Glutamatergic neuron (in vitro differentiated cells): Measurements from ENCODE around the gene SERPINE3. TPM values are rescaled to one million over a fixed set of nuclear protein-coding genes. Genes with fewer than 3 reads are reported as not detected.

ENCODE experiments used
- DNase-seq: peaks from one replicate; pipeline ENCODE4 v3.0.0; 2022
- H3K27ac Mint-ChIP-seq: one replicate; pipeline ENCODE4 v1.8.0; 2020; ENCODE audit warnings: mild to moderate bottlenecking, mixed read lengths, inconsistent platforms; ENCODE audit not compliant: unreplicated experiment
- H3K27me3 Mint-ChIP-seq: one replicate; pipeline ENCODE4 v1.8.0; 2020; ENCODE audit warnings: mild to moderate bottlenecking, moderate library complexity, mixed read lengths, inconsistent platforms; ENCODE audit not compliant: unreplicated experiment
- H3K36me3 Mint-ChIP-seq: one replicate; pipeline ENCODE4 v1.8.0; 2020; ENCODE audit warnings: mild to moderate bottlenecking, mixed read lengths, inconsistent platforms; ENCODE audit not compliant: unreplicated experiment
- H3K4me1 Mint-ChIP-seq: one replicate; pipeline ENCODE4 v1.8.0; 2020; ENCODE audit warnings: mild to moderate bottlenecking, low read depth, mixed read lengths, inconsistent platforms; ENCODE audit not compliant: unreplicated experiment
- H3K4me3 Mint-ChIP-seq: one replicate; pipeline ENCODE4 v1.8.0; 2020; ENCODE audit warnings: mild to moderate bottlenecking, mixed read lengths, inconsistent platforms; ENCODE audit not compliant: unreplicated experiment
- H3K9me3 Mint-ChIP-seq: one replicate; pipeline ENCODE4 v1.8.0; 2020; ENCODE audit warnings: mild to moderate bottlenecking, moderate library complexity, mixed read lengths, inconsistent platforms; ENCODE audit not compliant: unreplicated experiment
- total RNA-seq: library from RNA; stranded (reverse); fragmentation: NEBNext Ultra II Directional; extraction: Animal tissue kit (Norgen Biotek cat#: 25700); gene quantifications from one replicate; pipeline ENCODE4 v1.2.1, GENCODE V29; 2021; ENCODE audit not compliant: unreplicated experiment
- TF ChIP-seq, protein P1 (sequence below): fragments of 200-600 bp; sonication (generic); IDR thresholded peaks from one replicate; pipeline ENCODE4 v1.5.0; 2021; ENCODE audit not compliant: partially characterized antibody, unreplicated experiment

The SERPINE3 gene
- total RNA-seq, 1 donor from 2014 or later, result not detected

GRCh38 chr13:51346397-51346796 is 6.9 kb downstream of the SERPINE3 start:
- peaks cover 1% of the 10 kb centered on the region for H3K9me3 Mint-ChIP-seq
- no peaks in the 10 kb centered on the region for H3K36me3 Mint-ChIP-seq
- H3K27me3 Mint-ChIP-seq, result no peaks in the 10 kb centered on the region
- TF ChIP-seq, protein P1, sequence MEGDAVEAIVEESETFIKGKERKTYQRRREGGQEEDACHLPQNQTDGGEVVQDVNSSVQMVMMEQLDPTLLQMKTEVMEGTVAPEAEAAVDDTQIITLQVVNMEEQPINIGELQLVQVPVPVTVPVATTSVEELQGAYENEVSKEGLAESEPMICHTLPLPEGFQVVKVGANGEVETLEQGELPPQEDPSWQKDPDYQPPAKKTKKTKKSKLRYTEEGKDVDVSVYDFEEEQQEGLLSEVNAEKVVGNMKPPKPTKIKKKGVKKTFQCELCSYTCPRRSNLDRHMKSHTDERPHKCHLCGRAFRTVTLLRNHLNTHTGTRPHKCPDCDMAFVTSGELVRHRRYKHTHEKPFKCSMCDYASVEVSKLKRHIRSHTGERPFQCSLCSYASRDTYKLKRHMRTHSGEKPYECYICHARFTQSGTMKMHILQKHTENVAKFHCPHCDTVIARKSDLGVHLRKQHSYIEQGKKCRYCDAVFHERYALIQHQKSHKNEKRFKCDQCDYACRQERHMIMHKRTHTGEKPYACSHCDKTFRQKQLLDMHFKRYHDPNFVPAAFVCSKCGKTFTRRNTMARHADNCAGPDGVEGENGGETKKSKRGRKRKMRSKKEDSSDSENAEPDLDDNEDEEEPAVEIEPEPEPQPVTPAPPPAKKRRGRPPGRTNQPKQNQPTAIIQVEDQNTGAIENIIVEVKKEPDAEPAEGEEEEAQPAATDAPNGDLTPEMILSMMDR, result no peak
- H3K4me1 Mint-ChIP-seq, result peaks cover 23% of the 10 kb centered on the region
- H3K4me3 Mint-ChIP-seq, result no peak overlapping the region
- H3K27ac Mint-ChIP-seq, result no peak overlapping the region
- no peak for DNase-seq

GRCh38 chr13:51347099-51347498 is 7.6 kb downstream of the SERPINE3 start:
- Mint-ChIP-seq H3K27ac (no peak overlapping the region), H3K4me1 (peaks cover 23% of the 10 kb centered on the region), H3K27me3 (no peaks in the 10 kb centered on the region), H3K36me3 (no peaks in the 10 kb centered on the region), H3K4me3 (no peak overlapping the region), H3K9me3 (peaks cover 1% of the 10 kb centered on the region)
- TF ChIP-seq, protein P1, result no peak
- no peak for DNase-seq

DNA sequence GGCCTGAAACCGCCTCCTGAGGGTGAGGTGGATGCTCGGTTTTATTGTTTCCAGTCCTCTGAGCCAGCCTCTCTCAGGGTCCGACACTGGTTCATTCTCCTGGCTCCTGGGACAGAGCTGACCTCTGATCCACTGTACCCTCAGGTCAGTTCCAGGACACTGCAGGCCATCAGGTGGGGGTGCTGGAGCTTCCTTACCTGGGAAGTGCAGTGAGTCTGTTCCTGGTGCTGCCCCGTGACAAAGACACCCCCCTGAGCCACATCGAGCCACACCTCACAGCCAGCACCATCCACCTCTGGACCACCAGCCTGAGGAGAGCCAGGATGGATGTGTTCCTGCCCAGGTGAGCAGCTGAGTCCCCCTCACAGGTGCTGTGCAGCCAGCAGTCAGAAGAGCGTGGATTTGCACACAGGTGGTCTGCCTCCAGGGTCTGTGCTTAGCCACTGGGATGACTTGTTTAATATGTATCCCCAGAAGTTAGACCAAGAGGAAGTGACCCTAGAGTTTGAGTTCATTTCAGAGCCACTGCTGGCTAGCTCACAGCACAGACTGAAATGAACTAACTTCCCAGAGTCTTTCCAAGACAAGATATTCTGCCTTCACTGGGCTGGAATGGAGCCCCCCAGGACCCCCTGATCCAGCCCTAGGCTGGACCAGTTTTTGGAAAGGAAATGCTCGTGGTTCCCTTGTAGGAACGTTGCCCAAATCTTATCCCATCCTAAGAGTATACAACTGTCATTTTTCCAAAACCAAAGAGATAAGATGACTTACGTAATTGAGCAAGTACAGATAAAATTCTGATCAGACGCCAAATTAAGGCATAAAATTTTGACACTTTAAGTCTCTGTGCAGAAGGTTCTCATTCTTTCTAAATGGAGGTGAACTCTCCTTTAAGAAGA is 8.8 kb downstream of the SERPINE3 start:
- H3K27ac Mint-ChIP-seq, result no peak overlapping the region
- peaks cover 23% of the 10 kb centered on the region for H3K4me1 Mint-ChIP-seq
- H3K27me3 Mint-ChIP-seq, result no peaks in the 10 kb centered on the region
- H3K36me3 Mint-ChIP-seq, result no peaks in the 10 kb centered on the region
- no peak overlapping the region for H3K4me3 Mint-ChIP-seq
- peaks cover 1% of the 10 kb centered on the region for H3K9me3 Mint-ChIP-seq
- TF ChIP-seq, protein P1, result no peak
- DNase-seq, result no peak

- H3K27me3 Mint-ChIP-seq, result no peaks in the 10 kb centered on the region
- no peaks in the 10 kb centered on the region for H3K9me3 Mint-ChIP-seq
- peak overlapping the region; percentile 75 for H3K4me3 Mint-ChIP-seq
- DNase-seq, result no peak
- peak overlapping the region; percentile 80 for H3K27ac Mint-ChIP-seq
- H3K36me3 Mint-ChIP-seq, result no peaks in the 10 kb centered on the region
- TF ChIP-seq, protein P1, result no peak
- H3K4me1 Mint-ChIP-seq, result peaks cover 22% of the 10 kb centered on the region
Observed at GRCh38 chr13:51349016-51349415, 9.5 kb downstream of the SERPINE3 start.

DNA sequence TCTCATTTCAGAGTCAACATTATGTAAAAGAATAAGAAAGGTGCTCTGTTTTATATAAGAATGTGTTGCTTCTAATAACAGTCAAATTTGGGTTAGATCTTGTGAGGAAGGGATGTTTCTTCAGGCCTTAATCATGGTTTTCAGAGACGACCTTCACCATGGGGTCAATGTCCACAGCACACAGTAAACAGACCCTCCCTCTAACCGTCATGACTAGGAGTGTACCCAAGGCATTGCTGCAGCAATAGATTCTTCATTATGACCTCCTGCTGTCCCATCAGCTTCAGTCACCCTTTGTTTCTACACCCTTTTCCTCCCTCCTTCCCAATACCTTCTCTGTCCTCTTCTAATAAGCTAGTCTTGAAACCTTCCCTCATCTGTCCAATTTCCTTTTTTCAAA is 15.7 kb downstream of the SERPINE3 start:
- Mint-ChIP-seq H3K4me1 (peaks cover 4% of the 10 kb centered on the region), H3K36me3 (no peaks in the 10 kb centered on the region), H3K9me3 (no peaks in the 10 kb centered on the region), H3K27me3 (no peaks in the 10 kb centered on the region), H3K27ac (no peak overlapping the region), H3K4me3 (no peak overlapping the region)
- TF ChIP-seq, protein P1, result no peak
- no peak for DNase-seq
